NT2/D1 (cell line): Measurements from ENCODE around the gene SYNJ1.

ENCODE experiments used
- DNase-seq: peaks from one replicate; pipeline ENCODE4 v3.0.0-alpha.2; 2011; ENCODE audit warnings: low read depth, low spot score
- H3K27me3 ChIP-seq: 2 replicates; pipeline ENCODE4 v1.6.0; 2011; ENCODE audit warnings: mild to moderate bottlenecking; ENCODE audit not compliant: insufficient read length, insufficient read depth
- H3K36me3 ChIP-seq: 2 replicates; pipeline ENCODE4 v1.6.1; 2011; ENCODE audit warnings: mild to moderate bottlenecking, low read length, mixed read lengths; ENCODE audit not compliant: insufficient read depth, insufficient read length
- H3K4me1 ChIP-seq: 2 replicates; pipeline ENCODE4 v1.5.1; 2011; ENCODE audit not compliant: insufficient read depth, insufficient read length
- H3K4me3 ChIP-seq: 2 replicates; pipeline ENCODE4 v1.5.1; 2011; ENCODE audit warnings: low read depth; ENCODE audit not compliant: insufficient read length
- H3K9ac ChIP-seq: 2 replicates; pipeline ENCODE4 v1.6.0; 2011; ENCODE audit warnings: low read depth; ENCODE audit not compliant: insufficient read length
- H3K9me3 ChIP-seq: 2 replicates; pipeline ENCODE4 v1.5.1; 2011; ENCODE audit warnings: mild to moderate bottlenecking, low read length; ENCODE audit not compliant: insufficient read depth
- SUZ12 ChIP-seq: IDR thresholded peaks from 2 replicates; pipeline ENCODE4 v1.6.1; 2011; ENCODE audit not compliant: insufficient read length, insufficient read depth; ENCODE audit errors: extremely low read depth
- YY1 ChIP-seq: IDR thresholded peaks from 2 replicates; pipeline ENCODE4 v1.6.1; 2011; ENCODE audit not compliant: insufficient read length, insufficient read depth
- ZNF274 ChIP-seq: IDR thresholded peaks from 2 replicates; pipeline ENCODE4 v1.6.1; 2011; ENCODE audit warnings: mild to moderate bottlenecking, low read depth, low read length

The SYNJ1 gene

DNA sequence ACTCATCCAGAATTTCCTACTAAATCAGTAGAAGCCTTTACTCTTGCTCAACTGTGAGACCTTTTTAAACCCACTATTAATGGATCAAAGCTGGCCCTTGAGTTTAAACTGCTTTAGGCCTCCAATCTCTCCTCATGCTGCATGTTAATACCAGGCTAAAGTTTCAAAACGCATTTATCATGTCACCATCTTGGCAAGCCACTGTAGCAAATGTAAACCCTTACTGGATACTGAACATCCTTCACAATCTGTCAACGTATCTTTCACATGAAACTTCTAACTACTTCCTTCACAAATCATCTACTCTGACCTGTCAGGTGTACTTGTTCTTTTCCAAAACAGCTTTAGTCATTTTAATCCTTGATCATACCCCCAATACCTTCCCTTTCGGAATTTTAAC lies 40.7 kb upstream of the SYNJ1 start:
- no peak for TF ChIP-seq ZNF274
- TF ChIP-seq YY1, result no peak
- no peak for TF ChIP-seq SUZ12
- no peak overlapping the region for H3K4me3 ChIP-seq

DNA sequence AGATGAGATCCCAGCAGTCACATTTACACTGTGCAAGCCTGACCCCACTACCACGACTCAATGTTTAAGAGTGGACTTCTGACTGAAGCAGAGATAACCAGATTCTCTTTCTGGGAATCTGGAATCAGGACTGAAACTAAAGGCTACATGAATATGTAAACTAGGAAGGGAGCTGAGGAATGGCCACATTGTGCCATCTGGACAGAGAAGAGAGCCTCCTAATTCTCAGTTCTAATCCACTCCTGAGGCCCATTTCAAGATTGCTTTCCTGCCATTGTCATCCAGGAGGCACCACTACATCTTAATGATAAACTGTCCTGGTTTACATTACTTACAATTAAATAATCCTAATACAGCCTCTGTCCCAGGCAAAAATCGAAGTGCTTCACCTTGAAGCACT lies 37.2 kb upstream of the SYNJ1 start:
- H3K36me3 ChIP-seq, result peaks cover 91% of the 10 kb centered on the region
- no peaks in the 10 kb centered on the region for H3K27me3 ChIP-seq
- no peaks in the 10 kb centered on the region for H3K4me1 ChIP-seq
- no peak overlapping the region for H3K9ac ChIP-seq
- no peaks in the 10 kb centered on the region for H3K9me3 ChIP-seq
- H3K4me3 ChIP-seq, result no peak overlapping the region
- DNase-seq, result no peak
- TF ChIP-seq YY1, result no peak
- no peak for TF ChIP-seq ZNF274
- no peak for TF ChIP-seq SUZ12

More for the DNA sequence above, 40.7 kb upstream of the SYNJ1 start:
- Histone ChIP-seq H3K4me1 (no peaks in the 10 kb centered on the region), H3K9ac (no peak overlapping the region), H3K27me3 (no peaks in the 10 kb centered on the region), H3K36me3 (peaks cover 63% of the 10 kb centered on the region), H3K9me3 (no peaks in the 10 kb centered on the region)
- no peak for DNase-seq

DNA sequence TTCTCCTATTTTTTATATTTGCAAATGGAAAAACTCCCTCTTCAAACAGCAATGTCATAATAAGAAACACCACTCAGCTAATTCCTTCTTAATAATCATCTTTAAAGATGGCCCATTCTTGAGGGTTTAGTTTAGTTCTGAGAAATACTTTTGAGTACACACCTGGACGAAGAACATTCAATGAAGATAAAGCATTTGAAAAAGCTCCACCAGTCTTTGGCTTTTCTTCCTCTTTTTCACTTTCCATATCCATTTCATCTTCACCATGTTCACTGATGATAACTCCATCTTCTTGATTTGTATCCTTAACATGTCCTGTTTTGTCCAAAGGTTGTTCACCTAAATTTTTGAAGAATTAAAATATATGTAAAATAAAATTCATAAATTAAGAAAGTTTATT lies 36.4 kb upstream of the SYNJ1 start:
- TF ChIP-seq SUZ12 (no peak), ZNF274 (no peak), YY1 (no peak)
- Histone ChIP-seq H3K4me3 (no peak overlapping the region), H3K36me3 (peaks cover 94% of the 10 kb centered on the region), H3K4me1 (no peaks in the 10 kb centered on the region), H3K9ac (no peak overlapping the region), H3K27me3 (no peaks in the 10 kb centered on the region), H3K9me3 (no peaks in the 10 kb centered on the region)
- DNase-seq, result no peak

DNA sequence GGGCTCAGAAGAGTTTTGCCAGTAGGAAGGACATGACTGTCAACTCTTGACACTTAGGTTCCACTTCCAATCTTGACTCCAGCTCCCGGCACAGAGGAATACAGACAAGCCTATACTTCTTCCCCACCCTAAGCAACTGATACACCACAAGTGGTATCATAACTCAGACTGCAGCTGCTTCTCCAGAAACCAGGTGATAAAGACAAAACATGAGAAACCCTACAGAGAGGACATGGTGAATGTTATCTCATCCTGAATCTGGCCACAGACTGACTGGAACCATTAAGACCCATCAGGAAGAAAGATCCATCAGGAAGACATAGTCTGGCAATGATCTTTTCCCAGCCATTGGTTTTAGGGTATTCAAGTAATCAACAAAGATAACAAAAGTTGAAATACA lies 30.0 kb upstream of the SYNJ1 start:
- TF ChIP-seq YY1, result no peak
- no peak for TF ChIP-seq ZNF274
- no peak for TF ChIP-seq SUZ12
- Histone ChIP-seq H3K4me1 (no peaks in the 10 kb centered on the region), H3K9me3 (no peaks in the 10 kb centered on the region), H3K4me3 (no peak overlapping the region), H3K36me3 (peaks cover 96% of the 10 kb centered on the region), H3K9ac (no peak overlapping the region), H3K27me3 (no peaks in the 10 kb centered on the region)
- no peak for DNase-seq

DNA sequence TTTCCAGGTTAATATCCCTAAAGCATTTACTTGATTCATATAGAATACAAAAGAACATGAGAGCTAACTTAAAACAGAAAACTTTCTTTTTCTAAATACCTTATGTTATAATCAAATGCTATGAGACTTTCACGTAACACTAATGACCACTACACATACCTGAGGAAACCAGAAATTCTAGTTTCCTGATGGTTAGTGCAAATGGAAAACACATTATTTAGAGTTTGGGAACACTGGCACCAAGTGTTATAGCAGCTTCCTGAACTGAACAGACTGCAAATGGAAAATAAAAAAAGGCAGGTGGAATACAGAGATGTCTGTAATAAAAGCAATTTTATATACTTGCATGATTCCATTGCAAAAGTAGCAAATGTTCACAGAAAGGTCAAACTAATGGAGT lies 28.3 kb upstream of the SYNJ1 start:
- H3K36me3 ChIP-seq, result peaks cover 91% of the 10 kb centered on the region

DNA sequence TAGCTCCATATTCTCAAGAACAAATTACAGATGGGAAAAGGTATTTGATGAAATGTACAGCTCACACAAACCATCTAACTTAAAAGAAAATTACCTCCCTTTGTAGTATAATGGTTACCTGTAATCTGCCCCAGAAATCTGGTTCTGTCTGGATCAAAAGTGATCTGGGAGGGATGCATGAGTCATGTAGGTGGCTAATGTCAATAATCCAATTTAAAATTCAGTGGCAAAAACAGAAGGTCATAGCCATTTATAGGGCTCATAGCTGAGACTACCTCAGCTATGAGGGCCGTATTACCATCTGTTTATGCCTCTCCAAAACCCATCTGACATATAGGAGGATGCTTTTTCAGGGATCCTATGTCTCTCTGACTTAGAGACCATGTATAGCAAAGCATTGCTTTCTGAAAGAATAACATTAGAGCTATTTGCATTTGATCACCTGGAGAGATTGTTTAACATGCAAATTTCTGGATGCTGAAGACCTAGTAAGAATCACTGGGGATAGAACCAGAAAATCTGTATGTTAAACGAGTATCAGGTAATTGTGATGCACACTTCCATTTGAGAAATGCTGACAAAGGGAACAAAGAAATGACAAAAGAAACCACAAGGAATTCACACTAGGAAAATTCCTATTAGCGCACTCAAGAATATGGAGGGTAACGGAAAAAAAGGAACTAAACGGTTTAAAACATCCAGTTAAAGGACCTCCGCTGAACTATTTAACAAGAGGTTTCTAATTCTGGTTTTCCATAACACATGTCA lies 26.2 kb upstream of the SYNJ1 start:
- Histone ChIP-seq H3K36me3 (peaks cover 92% of the 10 kb centered on the region), H3K4me3 (no peak overlapping the region), H3K9ac (no peak overlapping the region), H3K27me3 (no peaks in the 10 kb centered on the region), H3K4me1 (no peaks in the 10 kb centered on the region), H3K9me3 (no peaks in the 10 kb centered on the region)
- no peak for TF ChIP-seq ZNF274
- no peak for TF ChIP-seq YY1
- no peak for TF ChIP-seq SUZ12
- DNase-seq, result no peak

More for the DNA sequence above, 28.3 kb upstream of the SYNJ1 start:
- no peaks in the 10 kb centered on the region for H3K4me1 ChIP-seq
- no peaks in the 10 kb centered on the region for H3K27me3 ChIP-seq
- no peaks in the 10 kb centered on the region for H3K9me3 ChIP-seq
- no peak for TF ChIP-seq SUZ12
- TF ChIP-seq YY1, result no peak
- no peak for TF ChIP-seq ZNF274
- DNase-seq, result no peak
- no peak overlapping the region for H3K4me3 ChIP-seq
- H3K9ac ChIP-seq, result no peak overlapping the region

DNA sequence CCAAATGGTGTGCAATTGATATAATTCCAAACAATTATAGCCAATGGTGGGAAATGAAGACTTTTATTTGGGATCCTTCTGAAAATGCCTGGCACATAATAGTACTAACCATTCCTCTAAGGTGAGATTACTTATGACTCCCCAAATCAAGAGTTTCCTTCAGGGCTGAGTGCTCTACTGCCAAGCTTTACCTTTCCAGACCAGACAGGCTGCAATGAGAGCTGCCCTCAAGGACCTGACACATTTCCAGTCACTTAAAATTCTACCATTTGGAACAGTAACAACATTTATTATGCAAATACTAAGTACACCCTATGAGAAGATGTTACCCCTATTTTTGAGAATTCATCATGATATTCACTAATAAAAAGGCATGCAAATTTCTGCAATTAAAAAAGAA lies 22.6 kb upstream of the SYNJ1 start:
- H3K4me3 ChIP-seq, result no peak overlapping the region
- H3K27me3 ChIP-seq, result no peaks in the 10 kb centered on the region
- H3K9me3 ChIP-seq, result no peaks in the 10 kb centered on the region
- H3K36me3 ChIP-seq, result peaks cover 89% of the 10 kb centered on the region
- H3K9ac ChIP-seq, result no peak overlapping the region
- DNase-seq, result no peak
- TF ChIP-seq YY1 (no peak), SUZ12 (no peak), ZNF274 (no peak)
- no peaks in the 10 kb centered on the region for H3K4me1 ChIP-seq
